Measurements from ENCODE around the gene YIPF1.

YIPF1 gene

DNA sequence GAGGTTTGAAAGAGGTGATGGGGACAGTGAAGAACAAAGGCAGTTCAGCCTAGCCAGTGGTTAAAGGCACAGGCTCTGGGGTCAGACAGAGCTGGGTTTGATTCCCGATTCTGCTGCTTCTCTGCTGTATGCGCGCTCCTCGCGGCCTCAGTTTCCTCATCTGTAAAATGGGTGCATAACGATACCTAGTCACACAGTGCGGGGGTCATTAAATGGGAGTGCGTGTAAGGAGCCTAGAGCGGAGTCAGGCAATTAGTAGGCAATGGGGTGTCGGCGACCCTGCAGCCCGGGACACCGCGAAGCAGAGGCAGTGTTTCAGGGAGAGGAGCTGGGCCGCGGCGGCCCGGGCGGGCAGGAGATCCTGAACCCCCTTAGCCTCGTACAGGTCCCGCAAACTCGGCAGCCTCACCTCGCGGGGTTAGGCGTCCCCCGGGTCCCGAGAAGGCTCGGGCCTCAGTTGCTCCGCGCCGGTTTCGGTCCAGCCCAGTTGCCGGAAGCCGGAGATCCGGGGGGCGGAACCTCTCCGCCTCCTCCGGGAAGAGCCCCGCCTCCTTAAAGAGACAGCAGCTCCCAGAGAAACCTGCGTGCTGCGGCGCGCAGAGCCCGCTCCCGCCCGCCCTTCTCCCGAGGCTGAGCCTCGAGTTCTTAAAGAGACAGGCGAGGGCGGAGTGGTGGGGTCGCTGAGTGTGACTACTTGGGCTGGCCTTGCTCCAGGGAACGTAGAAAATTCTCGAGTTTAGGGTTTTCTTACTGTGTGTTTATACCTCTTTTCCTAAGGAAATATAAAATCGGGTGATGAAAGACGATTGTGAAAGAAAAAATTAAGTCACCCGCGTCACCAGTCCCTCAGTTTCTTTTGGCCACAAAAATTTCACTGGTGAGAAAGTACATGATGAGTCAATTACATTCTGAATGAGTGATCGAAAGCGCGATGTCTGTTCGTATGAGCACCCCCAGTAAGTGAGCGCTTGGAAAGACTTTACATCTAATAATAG lies at the start of gene YIPF1:
Gene YIPF1, minus strand, starts transcription at position 494 of the 995 bp plus-strand sequence. CDS start 860 bp downstream, outside the sequence.
- DNase-seq, result peak; percentile 91

DNA sequence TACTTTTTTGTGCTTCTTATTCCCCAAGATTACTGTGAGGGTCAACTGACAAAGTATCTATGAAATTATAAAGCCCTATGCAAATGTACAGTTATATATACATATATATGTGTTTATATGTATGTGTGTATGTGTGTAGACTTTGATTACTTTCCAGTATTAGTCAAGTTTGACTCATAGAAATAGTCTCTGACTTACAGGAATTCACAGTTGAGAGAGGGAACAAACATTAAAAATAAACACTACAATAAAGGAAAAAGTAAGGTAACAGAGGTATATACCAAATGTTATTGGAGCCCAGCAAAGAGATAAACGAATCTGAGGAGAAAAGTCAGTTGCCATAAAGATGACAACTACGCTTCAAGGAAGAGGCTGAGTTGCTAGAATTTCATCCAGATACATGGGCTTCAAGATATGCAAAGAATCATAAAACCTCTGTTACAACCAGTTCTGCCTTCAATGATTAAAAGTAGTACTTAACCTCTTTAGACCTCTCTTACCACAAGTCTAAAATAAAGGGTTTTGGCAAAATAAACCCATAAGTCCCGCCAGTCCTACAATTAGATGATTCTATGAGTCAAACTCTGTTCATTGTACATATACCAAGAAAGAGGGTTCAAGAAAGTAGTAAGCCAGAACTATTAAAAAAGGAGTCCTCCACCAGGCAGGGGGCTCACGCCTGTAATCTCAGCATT lies 48.7 kb upstream of the YIPF1 start:
- no peak for DNase-seq

DNA sequence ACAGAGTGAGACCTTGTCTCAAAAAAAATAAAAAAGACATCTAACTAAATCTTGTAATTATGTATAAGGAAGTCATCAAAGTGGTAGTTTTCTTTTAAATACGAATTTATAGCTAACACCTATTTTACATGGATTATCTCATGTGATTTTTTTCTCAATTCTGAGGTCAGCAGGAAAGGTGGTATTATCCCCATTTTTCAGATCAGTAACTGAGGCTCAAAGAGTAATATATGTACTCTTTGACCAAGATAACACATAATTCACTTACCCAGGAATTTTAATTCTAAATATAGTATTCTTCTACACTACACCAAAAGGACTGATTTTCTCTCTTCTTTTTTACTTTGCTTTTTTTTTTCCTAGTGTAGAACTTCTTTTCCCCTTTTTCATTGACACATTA lies 46.8 kb upstream of the YIPF1 start:
- no peak for DNase-seq

DNA sequence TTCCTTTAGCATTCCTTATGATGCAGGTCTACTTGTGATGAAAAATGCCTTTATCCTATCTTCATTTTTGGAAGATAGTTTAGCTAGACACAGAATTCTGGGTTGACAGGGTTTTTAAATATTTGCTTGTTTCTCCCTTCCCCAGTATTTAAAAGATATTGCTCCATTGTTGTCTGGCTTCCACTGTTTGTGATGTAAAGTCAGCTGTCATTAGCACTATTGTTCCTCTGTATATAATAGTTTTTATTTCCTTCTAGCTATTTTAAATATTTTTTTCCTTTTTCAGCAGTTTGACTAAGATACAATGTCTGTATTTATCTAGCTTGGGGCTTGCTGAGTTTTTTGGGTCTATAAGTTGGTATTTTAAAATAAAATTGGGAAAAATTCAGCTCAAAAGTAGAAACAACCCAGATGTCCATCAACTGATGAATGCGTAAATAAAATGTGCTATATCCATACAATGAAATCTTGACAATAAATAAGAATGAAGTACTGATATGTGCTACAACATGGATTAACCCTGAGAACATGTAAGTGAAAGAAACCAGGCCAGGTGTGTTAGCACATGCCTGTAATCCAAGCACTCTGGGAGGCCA lies 44.7 kb upstream of the YIPF1 start:
- DNase-seq, result no peak

DNA sequence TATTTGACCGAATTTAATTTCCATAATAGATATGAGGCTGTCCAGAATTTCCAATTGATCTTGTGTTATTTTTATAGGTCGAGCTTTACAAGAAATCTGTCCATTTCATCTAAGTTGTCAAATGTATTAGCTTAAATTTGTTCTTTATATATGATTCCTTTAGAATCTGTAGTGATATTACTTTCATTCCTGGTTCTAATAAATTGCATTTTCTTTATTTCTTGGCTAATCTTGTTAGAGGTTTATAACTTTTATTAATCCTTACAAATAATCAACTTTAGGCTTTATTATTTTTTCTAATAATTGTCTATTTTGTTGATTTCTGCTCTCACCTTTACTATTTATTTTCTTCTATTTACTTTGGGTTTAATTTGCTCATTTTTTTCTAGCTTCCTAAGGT lies 41.9 kb upstream of the YIPF1 start:
- DNase-seq, result no peak

DNA sequence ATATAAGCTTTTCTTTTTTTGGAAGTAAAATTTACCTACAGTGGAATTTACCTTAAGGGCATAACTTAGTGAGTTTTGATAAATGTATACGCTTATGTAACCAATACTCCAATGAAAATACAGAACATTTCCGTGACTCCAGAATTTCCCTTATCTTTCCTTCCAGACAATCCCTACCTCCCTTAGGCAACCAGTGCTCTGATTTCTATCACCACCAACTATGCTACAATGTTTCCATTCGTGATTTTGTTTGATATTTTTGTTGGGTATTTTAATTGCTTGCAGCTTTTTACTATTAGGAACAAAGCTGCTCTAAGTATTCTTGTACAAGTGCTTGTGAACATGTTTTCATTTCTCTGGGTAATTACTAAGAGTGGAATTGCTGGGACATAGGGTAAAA lies 41.3 kb upstream of the YIPF1 start:
- DNase-seq, result no peak

DNA sequence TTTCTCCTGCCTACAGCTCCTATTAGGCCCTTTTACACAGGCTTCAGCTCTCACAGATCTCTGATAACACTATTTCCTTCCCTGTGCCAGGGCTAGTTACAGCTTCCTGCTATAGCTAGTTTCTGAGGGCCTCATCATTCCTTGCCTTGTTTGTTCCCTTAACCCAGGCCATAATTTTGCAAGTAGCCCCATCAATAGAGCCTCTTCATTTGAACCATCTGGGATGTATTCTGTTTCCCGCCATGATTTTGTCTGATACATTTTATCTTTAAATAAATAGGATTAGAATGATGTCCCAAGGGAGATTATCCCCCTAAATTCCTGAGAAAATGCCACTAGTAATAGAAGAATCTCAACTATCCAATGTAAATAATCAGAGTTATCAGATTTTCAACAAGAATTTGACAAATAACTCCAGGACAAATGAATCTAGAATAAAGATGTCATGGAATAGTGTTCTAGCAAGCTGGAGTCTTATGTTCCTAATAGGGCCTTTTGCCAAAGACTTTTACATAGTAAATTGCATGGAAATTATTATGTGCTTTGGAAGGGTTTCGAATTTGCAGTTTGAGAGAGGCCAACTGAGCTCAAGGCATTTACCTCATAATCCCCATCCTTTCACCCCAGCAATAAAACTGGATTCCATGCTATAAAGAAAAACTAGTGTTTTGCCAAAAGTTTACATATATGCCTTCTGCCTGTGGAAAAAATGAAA lies 39.8 kb upstream of the YIPF1 start:
- DNase-seq, result no peak

DNA sequence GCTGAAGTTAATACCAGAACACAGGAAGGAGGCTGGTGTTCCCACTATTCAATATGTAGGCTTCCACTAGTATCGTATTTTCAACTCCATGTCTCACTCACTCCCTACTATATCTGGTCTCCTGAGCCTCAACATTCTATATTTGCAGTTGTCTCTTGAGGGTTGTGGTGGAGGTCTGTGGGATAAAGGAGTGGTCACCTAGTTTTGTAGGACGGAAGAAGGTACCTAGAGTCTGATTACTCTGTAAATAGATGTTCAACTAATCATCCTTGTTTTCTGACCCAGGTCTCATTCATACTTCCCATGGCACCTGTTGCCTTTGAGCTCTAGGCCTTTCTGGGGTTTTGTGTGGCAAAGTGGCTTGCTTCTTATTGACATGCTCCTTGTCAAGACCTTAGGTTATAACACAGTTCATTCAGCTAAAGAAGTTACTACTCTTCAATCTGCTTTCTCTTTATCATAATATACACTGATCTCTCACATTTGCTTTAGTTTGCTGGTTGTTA lies 37.8 kb upstream of the YIPF1 start:
- DNase-seq, result no peak

DNA sequence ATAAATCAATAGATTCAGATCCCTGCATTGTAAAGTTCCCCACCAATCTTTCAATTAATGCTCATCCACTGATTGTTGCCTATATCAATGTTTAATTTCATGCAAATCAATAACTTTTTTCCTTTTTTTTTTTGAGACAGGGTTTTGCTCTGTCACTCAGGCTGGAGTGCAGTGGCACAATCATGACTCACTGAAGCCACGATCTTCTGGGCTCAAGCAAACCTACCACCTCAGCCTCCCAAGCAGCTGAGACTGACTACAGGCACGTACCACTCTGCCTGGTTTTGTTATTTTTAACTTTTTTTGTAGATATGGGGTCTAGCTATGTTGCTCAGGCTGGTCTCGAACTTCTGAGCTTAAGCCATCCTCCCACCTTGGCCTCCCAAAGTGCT lies 30.1 kb upstream of the YIPF1 start:
- no peak for DNase-seq

DNA sequence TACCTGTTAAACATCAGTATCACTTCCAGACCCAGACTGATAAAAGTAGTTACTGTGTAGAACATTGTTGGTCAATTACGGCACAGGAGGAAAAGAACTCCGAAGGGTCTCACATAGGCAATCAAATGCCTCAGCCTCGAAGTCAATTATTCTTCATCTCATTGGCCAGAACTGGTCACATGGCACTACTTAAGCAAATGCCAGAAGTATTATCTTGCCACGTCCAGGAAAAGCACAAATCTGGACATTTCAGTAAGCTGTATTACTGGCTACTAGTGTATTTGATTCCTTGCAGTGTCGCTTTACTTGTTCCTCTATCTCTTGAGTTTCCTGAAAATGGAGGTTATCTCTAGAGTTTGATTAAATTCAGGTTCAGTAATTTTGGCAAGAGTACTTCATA lies 28.7 kb upstream of the YIPF1 start:
- DNase-seq, result no peak

DNA sequence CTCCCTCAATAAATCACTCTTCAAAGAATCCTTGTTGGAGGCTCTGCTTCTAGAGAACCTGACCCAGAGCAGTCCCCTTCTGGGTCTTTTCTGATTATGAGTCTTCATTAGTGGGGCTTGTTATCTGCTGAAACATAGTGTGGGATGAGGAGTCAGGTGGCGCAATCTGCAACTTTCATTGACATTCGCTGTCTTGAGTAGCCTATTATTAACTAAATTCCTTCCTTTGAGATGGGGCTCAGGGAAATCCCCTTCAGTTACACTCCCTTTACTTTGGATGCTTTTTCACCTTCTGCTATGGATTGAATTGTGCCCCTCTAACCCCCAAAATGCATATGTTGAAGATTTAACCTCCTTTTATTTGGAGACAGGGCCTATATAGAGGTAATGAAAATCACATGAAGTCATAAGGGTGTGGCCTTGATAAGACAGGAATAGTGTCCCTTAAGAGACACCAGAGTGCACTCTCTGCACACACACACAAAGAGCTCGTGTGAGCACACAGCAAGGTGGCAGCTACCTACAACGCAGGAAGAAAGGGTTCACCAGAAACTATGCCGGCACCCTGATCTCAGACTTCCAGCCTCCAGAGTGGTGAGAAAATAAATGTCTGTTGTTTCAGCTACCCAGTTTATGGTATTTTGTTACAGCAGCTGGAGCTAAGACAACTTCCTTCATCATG lies 23.9 kb upstream of the YIPF1 start:
- DNase-seq, result peak; percentile 42

DNA sequence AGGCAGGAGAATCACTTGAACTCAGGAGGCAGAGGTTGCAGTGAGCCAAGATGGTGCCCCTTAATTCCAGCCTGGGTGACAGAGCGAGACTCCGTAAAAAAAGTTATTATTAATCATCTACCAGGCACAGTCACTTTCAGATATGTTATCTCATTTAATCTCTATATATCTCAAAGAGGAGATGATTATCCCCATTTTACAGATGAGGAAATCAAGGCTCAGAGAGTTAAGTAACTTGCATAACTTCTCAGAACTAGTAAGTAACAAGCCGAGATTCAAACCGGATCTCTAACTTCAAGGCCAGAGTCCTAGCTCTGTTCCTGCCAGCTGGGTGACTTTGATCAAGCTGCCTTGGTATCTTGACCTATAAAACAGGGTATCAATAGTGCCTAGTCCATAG lies 21.8 kb upstream of the YIPF1 start:
- no peak for DNase-seq

DNA sequence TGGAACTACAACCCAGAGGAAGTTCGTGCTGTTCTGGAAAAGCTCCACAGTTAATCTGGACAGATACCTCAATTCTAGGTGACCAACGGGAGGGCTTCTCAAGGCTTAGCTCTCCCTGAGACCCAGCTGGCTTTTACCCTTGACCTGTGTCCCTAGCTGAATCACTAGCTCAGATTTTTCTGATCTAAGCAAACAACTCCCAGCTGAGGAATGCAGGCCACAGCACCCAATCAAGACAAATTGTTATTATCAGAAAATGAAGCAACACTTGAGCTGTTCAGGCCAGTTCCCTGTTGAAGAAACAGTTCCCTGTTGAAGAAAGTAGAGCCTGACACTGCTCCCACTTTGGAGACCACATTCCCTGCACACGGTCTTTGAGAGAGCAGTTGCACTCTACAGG lies 20.3 kb upstream of the YIPF1 start:
- no peak for DNase-seq

DNA sequence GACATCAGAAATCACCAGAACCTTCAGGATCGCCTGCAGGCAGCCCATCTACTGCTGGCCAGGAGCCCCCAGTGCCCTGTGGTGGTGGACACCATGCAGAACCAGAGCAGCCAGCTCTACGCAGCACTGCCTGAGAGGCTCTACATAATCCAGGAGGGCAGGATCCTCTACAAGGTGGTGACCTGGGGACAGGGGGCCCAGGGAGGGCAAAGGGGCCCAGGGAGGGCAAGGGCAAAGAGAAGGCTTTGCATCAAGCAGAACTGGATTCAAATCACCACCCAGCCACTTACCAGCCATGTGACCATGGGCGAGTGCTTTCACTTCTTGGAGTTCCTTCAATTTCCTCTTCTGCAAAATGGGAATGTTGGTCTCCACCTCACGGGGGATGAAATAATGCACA lies 16.5 kb upstream of the YIPF1 start:
- no peak for DNase-seq

DNA sequence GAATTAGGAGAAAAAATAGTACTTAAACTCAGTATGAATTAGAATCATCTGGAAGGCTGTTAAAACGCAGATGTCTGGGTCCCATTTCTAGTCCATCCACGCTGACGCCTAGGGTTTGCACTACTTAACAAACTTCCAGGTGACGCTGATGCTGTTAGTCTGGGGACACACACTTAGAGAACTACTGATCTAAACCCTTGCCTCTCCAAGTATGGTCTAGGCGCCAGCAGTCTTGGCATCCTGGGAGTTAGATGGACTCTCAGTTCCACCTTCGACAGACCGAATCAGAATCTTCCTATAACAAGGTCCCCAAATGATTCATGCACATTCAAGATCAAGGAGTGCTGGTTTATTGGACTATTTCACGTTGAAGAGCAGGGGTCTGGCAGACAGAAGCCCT lies 15.9 kb upstream of the YIPF1 start:
- DNase-seq, result no peak

DNA sequence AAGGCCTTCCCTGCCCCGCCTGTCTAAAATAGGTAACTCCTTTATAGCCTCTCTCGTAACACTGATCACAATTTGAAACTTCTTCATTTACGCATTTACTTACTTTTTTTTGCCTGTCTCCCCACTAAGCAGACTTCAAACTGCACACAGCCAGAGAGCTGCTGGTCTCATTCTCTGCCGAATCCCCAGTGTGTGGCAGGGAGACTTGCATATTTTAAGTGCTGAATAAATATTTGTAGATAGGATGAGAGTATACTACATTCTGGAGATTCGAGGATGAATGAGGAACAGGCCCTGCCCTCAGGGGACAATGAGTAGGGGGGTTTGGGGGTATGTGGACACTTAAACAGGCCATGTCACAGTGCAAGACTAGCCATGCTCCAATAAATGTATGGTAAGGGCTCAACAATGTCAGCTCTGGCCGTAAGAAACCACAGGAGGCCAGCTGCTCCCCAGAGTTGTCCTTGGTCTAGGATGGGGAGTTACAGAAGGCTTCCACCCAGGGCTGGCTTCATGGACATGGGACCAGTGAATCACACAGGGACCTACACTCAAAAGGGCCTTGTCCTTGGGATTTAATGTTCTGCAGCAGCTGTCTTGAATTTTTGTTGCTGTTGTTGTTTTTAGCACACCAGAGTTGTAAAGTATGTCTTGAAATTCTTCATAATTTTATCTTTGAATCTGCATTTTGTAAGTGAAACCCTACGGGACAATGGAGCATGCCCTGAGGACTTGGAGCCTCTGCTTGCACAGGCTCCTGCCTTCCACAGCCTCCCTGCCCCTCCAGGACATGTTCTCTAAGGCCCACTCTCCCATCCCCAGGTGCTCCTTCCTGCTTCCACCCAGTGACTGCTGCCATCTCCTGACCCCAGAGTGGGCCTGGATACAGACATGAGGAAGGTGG lies 12.9 kb upstream of the YIPF1 start:
- no peak for DNase-seq

DNA sequence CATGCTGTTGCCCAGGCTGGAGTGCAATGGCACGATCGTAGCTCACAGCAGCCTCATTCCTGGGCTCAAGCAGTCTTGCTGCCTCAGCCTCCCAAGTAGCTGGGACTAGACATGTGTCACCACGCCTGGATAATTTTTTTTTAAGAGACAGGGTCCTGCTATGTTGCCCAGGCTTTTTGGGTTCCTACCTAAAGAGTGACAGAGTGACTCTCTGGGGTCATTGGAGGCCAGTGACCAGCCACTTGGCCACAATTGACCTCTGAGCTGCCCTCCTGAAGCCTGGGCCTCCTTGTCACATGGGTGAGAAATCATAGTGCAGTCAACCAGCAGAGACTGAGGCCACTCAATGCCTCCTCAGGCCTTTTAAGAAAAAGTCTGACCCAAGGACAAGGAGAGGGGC lies 10.1 kb upstream of the YIPF1 start:
- no peak for DNase-seq

DNA sequence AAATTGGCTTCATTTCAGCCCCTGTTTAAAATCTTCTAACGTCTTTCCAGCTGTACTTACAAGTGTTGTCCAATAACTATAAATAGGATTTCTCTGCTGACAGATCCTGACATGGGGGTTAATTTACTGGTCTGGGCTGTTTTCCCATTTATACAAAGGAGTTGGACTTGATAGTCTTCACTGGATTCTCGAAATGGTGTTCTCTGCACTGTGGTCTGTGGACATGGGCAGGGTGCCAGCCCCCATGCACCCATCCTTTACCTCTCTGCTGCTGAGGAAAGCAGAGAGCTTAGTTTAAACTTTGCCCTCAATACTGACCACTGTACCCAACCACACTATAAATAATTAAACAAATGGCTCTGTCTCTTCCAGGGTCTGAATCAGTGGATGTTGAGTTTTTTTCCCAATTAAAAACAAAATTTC lies 9.6 kb upstream of the YIPF1 start:
- DNase-seq, result no peak

DNA sequence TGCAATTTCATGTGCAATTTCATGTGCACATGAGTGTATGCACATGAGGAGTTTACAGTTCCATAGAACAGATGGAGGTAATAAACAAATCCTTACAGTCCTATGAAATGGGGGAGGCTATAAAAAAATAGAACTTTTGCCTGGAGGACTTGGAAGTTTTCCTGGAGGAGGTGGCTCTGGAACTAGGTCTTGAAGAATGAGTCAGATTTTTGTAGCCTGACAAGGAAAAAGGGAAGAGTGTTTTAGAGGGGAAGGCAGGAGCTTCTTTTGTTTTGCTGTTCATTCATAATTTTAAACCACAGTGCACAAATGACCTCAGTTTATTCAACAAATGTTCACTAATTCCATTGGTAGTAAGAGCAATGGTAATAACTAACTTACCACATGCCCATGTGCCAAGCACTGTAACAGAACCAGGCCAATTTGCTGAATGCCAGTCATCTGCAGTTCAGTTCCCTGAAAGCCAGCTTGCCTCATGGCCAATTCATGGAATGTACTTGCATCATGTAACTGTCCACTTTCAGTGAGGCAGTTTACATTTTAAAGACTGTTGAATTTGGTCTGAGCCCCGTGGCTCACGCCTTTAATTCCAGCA lies 7.1 kb upstream of the YIPF1 start:
- DNase-seq, result no peak

DNA sequence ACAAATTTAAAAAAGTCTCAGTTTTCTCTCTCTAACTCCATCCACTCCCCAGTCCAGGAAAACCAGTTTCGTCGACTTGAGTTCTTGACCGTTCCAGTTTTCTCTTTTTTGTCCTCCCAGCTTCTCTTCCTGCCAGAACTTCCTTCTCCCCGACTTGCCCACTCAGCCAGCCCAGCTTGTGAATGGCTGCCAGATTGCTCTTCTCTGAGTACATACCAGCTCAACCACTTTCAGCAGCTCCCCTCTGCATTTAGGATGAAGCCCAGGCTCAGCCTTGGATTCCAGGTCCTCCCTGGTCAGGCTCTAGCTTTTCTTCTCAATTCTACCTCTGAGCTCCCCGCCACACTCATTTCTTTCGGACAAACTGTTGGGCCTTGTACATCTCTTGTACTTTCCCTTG lies 5.8 kb upstream of the YIPF1 start:
- DNase-seq, result no peak

DNA sequence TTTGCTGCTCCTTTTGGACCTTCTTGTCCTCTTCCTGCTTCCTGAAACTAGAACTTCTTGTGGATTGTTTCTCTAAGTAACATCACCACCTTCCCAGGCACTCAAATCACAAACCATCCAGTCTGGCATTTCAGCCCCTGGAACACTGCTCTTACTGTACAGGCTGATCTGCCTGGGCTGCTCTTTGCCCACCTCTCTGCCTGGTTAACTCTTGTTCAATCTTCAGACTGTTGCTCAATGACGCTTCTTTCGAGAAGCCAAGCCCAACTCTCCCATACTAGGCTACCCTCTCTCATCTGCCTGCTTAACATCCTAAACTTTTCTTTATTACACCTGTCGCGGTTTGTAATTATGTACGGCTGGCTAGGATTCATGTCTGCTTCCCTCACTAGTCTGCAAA lies 5.0 kb upstream of the YIPF1 start:
- DNase-seq, result no peak
